ENCODE results near the gene NHSL1.

The NHSL1 gene

GRCh38 chr6:138499303-138500018 lies at the start of gene NHSL1:
Gene NHSL1, minus strand, starts transcription at chr6:138499494. Its CDS starts 204 bp downstream, at chr6:138499290.
- no peak for DNase-seq

- DNase-seq = no peak
Observed at GRCh38 chr6:138546733-138547185, 47.5 kb upstream of the NHSL1 start.

GRCh38 chr6:138545621-138545980 lies 46.3 kb upstream of the NHSL1 start:
- DNase-seq = peak; percentile 91

- no peak for DNase-seq
Observed at GRCh38 chr6:138544501-138544900, 45.2 kb upstream of the NHSL1 start.

GRCh38 chr6:138543657-138544056 lies 44.4 kb upstream of the NHSL1 start:
- no peak for DNase-seq

GRCh38 chr6:138541823-138542481 lies 42.7 kb upstream of the NHSL1 start:
- no peak for DNase-seq

- peak; percentile 46 for DNase-seq
Observed at GRCh38 chr6:138540468-138540867, 41.2 kb upstream of the NHSL1 start.

GRCh38 chr6:138539876-138540275 lies 40.6 kb upstream of the NHSL1 start:
- DNase-seq = no peak

- no peak for DNase-seq
Observed at GRCh38 chr6:138538390-138539031, 39.2 kb upstream of the NHSL1 start.

- peak; percentile 46 for DNase-seq
Observed at GRCh38 chr6:138537106-138537505, 37.8 kb upstream of the NHSL1 start.

- no peak for DNase-seq
Observed at GRCh38 chr6:138535728-138536455, 36.6 kb upstream of the NHSL1 start.

- no peak for DNase-seq
Observed at GRCh38 chr6:138533667-138534066, 34.4 kb upstream of the NHSL1 start.

GRCh38 chr6:138531387-138531786 lies 32.1 kb upstream of the NHSL1 start:
- no peak for DNase-seq

- no peak for DNase-seq
Observed at GRCh38 chr6:138529478-138529877, 30.2 kb upstream of the NHSL1 start.

GRCh38 chr6:138528956-138529355 lies 29.7 kb upstream of the NHSL1 start:
- DNase-seq = no peak

- DNase-seq = no peak
Observed at GRCh38 chr6:138528137-138528536, 28.8 kb upstream of the NHSL1 start.

- no peak for DNase-seq
Observed at GRCh38 chr6:138527411-138528088, 28.3 kb upstream of the NHSL1 start.

GRCh38 chr6:138526822-138527235 lies 27.5 kb upstream of the NHSL1 start:
- no peak for DNase-seq

- DNase-seq = no peak
Observed at GRCh38 chr6:138525355-138525754, 26.1 kb upstream of the NHSL1 start.

GRCh38 chr6:138524526-138524925 lies 25.2 kb upstream of the NHSL1 start:
- DNase-seq = no peak

- no peak for DNase-seq
Observed at GRCh38 chr6:138523347-138524210, 24.3 kb upstream of the NHSL1 start.

- no peak for DNase-seq
Observed at GRCh38 chr6:138522611-138523010, 23.3 kb upstream of the NHSL1 start.
